ENCODE results near the gene STAC2. TPM values are rescaled to one million over a fixed set of nuclear protein-coding genes. Genes with fewer than 3 reads are reported as not detected.

STAC2 gene
- total RNA-seq, 4 donors from 2014 or later: 0.20 to 0.30 TPM; not detected in 2

DNA sequence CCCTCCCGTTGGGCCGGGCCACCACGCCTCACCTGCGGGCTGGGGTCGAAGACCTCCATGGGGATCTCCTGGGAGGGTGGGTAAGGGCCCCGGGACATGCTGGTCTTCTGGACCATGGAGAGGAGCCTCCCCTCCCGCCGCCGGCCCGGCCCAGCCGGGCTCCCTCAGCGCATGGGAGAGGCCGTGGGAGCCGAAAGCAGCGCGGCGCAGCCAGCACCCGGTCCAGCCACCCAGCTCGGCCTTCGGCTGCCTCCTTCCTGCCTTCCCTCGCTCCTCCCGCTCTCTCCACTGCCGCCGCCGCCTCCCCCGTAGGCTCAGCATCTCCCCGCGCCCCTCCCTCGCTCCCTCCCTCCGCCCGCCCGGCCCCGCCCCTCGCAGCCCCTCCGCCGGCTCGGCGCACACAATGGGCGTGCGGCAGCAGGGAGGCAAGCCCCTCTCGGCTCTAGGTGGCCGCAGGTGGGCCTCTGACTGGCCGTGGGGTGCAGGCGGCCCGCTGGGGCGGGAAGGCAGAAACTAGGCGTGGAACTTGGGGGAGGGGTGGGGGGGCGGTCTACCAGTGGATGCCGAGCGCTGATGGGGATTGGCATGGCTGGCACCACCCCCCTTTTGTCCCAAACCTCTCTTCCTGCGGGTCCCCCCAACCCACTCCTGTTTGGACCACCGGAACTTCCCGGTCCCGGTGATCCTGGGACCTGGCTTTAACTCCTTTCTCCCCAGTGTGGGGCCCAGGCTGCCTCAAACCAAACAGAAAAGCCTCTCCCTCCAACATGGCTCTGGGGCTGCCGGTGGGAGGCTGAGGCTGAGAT is 28.2 kb downstream of the STAC2 start, which contains the start of gene CACNB1:
CACNB1 (minus strand) TSS at position 290 of the 806 bp plus-strand sequence; CDS start at position 116, 174 bp downstream.
- Histone ChIP-seq H3K9me3 (no peaks in the 10 kb centered on the region), H3K36me3 (peaks cover 0 to 28% (median 15%) of the 10 kb centered on the region in 3 donors), H3K27ac (peak within 1 kb of the TSS; percentile 67 to 97 (median 87)), H3K27me3 (no peaks in the 10 kb centered on the region), H3K4me1 (peaks cover 0 to 67% (median 37%) of the 10 kb centered on the region in 4 donors), H3K4me3 (peak within 1 kb of the TSS; percentile 61 to 95 (median 74))
- DNase-seq (ENCODE audit: low spot score in 2 of 2): peak; percentile 64 to 65
- TF ChIP-seq, protein P1, sequence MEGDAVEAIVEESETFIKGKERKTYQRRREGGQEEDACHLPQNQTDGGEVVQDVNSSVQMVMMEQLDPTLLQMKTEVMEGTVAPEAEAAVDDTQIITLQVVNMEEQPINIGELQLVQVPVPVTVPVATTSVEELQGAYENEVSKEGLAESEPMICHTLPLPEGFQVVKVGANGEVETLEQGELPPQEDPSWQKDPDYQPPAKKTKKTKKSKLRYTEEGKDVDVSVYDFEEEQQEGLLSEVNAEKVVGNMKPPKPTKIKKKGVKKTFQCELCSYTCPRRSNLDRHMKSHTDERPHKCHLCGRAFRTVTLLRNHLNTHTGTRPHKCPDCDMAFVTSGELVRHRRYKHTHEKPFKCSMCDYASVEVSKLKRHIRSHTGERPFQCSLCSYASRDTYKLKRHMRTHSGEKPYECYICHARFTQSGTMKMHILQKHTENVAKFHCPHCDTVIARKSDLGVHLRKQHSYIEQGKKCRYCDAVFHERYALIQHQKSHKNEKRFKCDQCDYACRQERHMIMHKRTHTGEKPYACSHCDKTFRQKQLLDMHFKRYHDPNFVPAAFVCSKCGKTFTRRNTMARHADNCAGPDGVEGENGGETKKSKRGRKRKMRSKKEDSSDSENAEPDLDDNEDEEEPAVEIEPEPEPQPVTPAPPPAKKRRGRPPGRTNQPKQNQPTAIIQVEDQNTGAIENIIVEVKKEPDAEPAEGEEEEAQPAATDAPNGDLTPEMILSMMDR (IDR thresholded peaks at IDR 0.05): no peak
- TF ChIP-seq EP300 (IDR thresholded peaks at IDR 0.05) (peak in 1 of 2 donors; percentile 59), POLR2A (IDR thresholded peaks at IDR 0.05) (peak in 1 of 2 donors; percentile 52)
- 0 to 1% methylated on average over 29 to 48 of the region's 55 CpGs for WGBS, 2 donors

GRCh38 chr17:39196808-39197291 is 28.9 kb downstream of the STAC2 start:
- H3K4me3 ChIP-seq: peak overlapping the region; percentile 61 to 95 (median 74)
- 0 to 1% methylated on average over 19 to 28 of the region's 30 CpGs for WGBS, 2 donors
- no peak for TF ChIP-seq EP300 (IDR thresholded peaks at IDR 0.05)
- TF ChIP-seq POLR2A (IDR thresholded peaks at IDR 0.05): no peak
- TF ChIP-seq, protein P1 (IDR thresholded peaks at IDR 0.05): no peak
- H3K4me1 ChIP-seq: peaks cover 0 to 60% (median 33%) of the 10 kb centered on the region in 4 donors
- H3K9me3 ChIP-seq: no peaks in the 10 kb centered on the region
- peak overlapping the region; percentile 67 to 97 (median 87) for H3K27ac ChIP-seq
- H3K27me3 ChIP-seq: no peaks in the 10 kb centered on the region
- DNase-seq (ENCODE audit: low spot score in 2 of 2): no peak
- H3K36me3 ChIP-seq: peaks cover 0 to 28% (median 8%) of the 10 kb centered on the region in 3 donors

DNA sequence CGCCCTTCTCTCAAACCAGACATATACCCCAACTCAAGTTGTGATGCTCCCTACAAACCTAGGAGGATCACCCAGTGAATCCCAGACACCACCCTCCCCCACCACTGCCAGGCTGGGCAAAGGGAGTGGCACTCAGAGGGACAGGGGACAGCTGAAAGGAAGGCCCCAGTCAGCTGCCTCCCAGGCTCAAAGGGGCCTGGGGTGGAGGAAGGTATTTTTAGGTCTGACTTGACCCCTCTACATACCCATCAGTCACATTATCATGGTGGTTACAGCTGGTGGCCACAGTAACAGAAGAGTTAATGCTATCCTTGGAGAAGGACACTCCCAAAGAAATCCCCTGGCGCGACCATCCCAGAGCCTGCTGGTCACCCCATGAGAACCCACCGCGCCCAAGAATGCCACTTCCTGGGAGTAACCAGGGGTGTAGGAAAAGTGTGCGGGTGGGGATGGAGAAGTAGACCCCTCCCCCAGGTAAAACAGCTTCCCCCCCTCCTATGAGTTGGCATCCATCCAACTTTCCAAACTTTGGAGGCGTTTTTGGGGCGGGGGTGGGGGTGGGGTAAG is 29.4 kb downstream of the STAC2 start:
- Histone ChIP-seq H3K36me3 (peaks cover 0 to 28% (median 2%) of the 10 kb centered on the region in 3 donors), H3K27ac (peak overlapping the region; percentile 67 to 97 (median 87)), H3K4me1 (peaks cover 0 to 55% (median 28%) of the 10 kb centered on the region in 4 donors)

DNA sequence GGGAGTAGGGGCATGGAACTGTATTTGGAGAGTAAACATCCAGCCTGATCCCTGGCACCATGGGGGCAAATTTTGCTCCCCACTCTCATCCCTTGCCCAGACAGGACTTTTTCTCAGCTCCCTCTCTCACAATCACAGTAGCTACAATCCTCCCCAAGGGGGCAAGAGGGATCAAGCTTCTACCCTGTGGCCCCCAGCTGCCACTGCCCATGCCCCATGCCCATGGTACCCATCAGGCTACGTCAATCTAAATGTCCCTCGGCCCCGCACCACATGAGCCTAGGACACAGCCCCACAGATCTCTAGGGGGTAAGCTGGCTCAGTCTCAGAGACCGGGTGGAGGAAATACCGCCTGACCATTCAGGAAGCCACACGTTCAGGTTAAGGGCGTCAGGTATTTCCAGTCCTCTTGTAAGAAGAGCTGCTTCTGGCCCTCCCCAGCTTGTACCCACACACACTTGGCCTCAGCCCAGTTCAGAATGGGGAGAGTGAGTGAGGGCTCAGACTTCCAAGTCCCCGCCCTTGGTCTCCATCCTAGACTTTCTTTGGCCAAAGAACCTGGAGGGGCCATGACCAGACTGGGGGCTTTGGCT is 30.1 kb downstream of the STAC2 start:
- TF ChIP-seq, protein P1 (IDR thresholded peaks at IDR 0.05): no peak
- TF ChIP-seq EP300 (IDR thresholded peaks at IDR 0.05) (no peak), POLR2A (IDR thresholded peaks at IDR 0.05) (no peak)
- peaks cover 0 to 33% (median 0%) of the 10 kb centered on the region in 3 donors for H3K36me3 ChIP-seq
- no peaks in the 10 kb centered on the region for H3K27me3 ChIP-seq
- no peak for DNase-seq (ENCODE audit: low spot score in 2 of 2)
- H3K27ac ChIP-seq: peak overlapping the region; percentile 4 to 97 (median 87)
- H3K4me1 ChIP-seq: peaks cover 0 to 48% (median 21%) of the 10 kb centered on the region in 4 donors
- no peaks in the 10 kb centered on the region for H3K9me3 ChIP-seq
- 50 to 59% methylated on average over 6 to 8 of the region's 8 CpGs for WGBS, 2 donors
- peak overlapping the region in 1 of 4 donors; percentile 64 for H3K4me3 ChIP-seq

More for the DNA sequence above, 29.4 kb downstream of the STAC2 start:
- H3K9me3 ChIP-seq: no peaks in the 10 kb centered on the region
- DNase-seq (ENCODE audit: low spot score in 2 of 2): no peak
- H3K27me3 ChIP-seq: no peaks in the 10 kb centered on the region
- H3K4me3 ChIP-seq: peak overlapping the region; percentile 61 to 95 (median 74)
- WGBS, 2 donors: 18 to 20% methylated on average over 6 to 8 of the region's 8 CpGs
- TF ChIP-seq EP300 (IDR thresholded peaks at IDR 0.05) (no peak), POLR2A (IDR thresholded peaks at IDR 0.05) (no peak)
- TF ChIP-seq, protein P1 (IDR thresholded peaks at IDR 0.05): no peak
